Loucy (cell line): ENCODE results near the gene ZNF687.

Experiments
- H2AFZ ChIP-seq: fragments of 200-600 bp; sonication (generic); 2 replicates; pipeline ENCODE4 v1.6.0; 2016; ENCODE audit warnings: antibody characterized with exemption, mild to moderate bottlenecking, low read length, moderate library complexity
- H3F3A ChIP-seq: fragments of 200-600 bp; 2 replicates; pipeline ENCODE4 v1.6.0; 2016; ENCODE audit warnings: antibody characterized with exemption, low read depth, mild to moderate bottlenecking
- H3K27me3 ChIP-seq: fragments of 200-600 bp; sonication (generic); 2 replicates; pipeline ENCODE4 v1.6.1; 2014; ENCODE audit warnings: low read length, mild to moderate bottlenecking; ENCODE audit not compliant: insufficient read depth, poor library complexity, severe bottlenecking
- H3K36me3 ChIP-seq: fragments of 200-600 bp; sonication (generic); 2 replicates; pipeline ENCODE4 v1.6.1; 2016; ENCODE audit warnings: low read length; ENCODE audit not compliant: insufficient read depth
- H3K4me1 ChIP-seq: fragments of 200-600 bp; sonication (generic); 2 replicates; pipeline ENCODE4 v1.5.1; 2014; ENCODE audit warnings: low read length, mild to moderate bottlenecking; ENCODE audit not compliant: insufficient read depth, poor library complexity, severe bottlenecking
- H3K4me2 ChIP-seq: fragments of 200-600 bp; sonication (generic); 2 replicates; pipeline ENCODE4 v1.6.0; 2014; ENCODE audit warnings: antibody characterized with exemption, low read length, low read depth, mild to moderate bottlenecking; ENCODE audit not compliant: poor library complexity, severe bottlenecking
- H3K4me3 ChIP-seq: fragments of 200-600 bp; sonication (generic); 2 replicates; pipeline ENCODE4 v1.5.1; 2014; ENCODE audit warnings: low read length, mild to moderate bottlenecking, mixed read lengths; ENCODE audit not compliant: poor library complexity, severe bottlenecking
- H3K79me2 ChIP-seq: fragments of 200-600 bp; sonication (generic); 2 replicates; pipeline ENCODE4 v1.6.1; 2014; ENCODE audit warnings: low read length; ENCODE audit not compliant: insufficient read depth
- H3K9ac ChIP-seq: fragments of 200-600 bp; sonication (generic); 2 replicates; pipeline ENCODE4 v1.6.0; 2014; ENCODE audit warnings: mild to moderate bottlenecking, low read depth, low read length, moderate library complexity; ENCODE audit not compliant: poor library complexity, severe bottlenecking
- H3K9me2 ChIP-seq: fragments of 200-600 bp; sonication (generic); replicated peaks from 2 replicates; pipeline ENCODE4 v1.6.1; 2016; ENCODE audit warnings: low read depth, low read length, mixed read lengths
- H3K9me3 ChIP-seq: fragments of 200-600 bp; sonication (generic); 2 replicates; pipeline ENCODE4 v1.6.1; 2014; ENCODE audit warnings: mild to moderate bottlenecking, antibody characterized with exemption, low read length, low read depth; ENCODE audit not compliant: insufficient read depth
- H4K20me1 ChIP-seq: fragments of 200-600 bp; sonication (generic); 2 replicates; pipeline ENCODE4 v1.6.0; 2014; ENCODE audit warnings: antibody characterized with exemption, low read length, mild to moderate bottlenecking; ENCODE audit not compliant: insufficient read depth, poor library complexity, severe bottlenecking
- CTCF ChIP-seq: fragments of 200-600 bp; sonication (generic); conservative IDR thresholded peaks from 2 replicates; pipeline ENCODE4 v1.5.1; 2014; ENCODE audit warnings: mild to moderate bottlenecking, antibody characterized with exemption, low read length
- EZH2phosphoT487 ChIP-seq: fragments of 200-600 bp; IDR thresholded peaks from 2 replicates; pipeline ENCODE4 v1.6.1; 2018; ENCODE audit warnings: antibody characterized with exemption, mild to moderate bottlenecking, moderate library complexity, borderline replicate concordance

The ZNF687 gene

GRCh38 chr1:151238467-151238739 lies 43.7 kb upstream of the ZNF687 start:
- Histone ChIP-seq H3K4me3 (no peak overlapping the region), H2AFZ (no peak overlapping the region), H3K27me3 (no peaks in the 10 kb centered on the region), H3K79me2 (no peaks in the 10 kb centered on the region), H4K20me1 (no peaks in the 10 kb centered on the region), H3K36me3 (peaks cover 97% of the 10 kb centered on the region), H3F3A (no peaks in the 10 kb centered on the region), H3K9me2 (no peaks in the 10 kb centered on the region), H3K4me2 (no peak overlapping the region), H3K4me1 (no peaks in the 10 kb centered on the region), H3K9me3 (no peaks in the 10 kb centered on the region), H3K9ac (no peak overlapping the region)
- TF ChIP-seq EZH2phosphoT487 = no peak
- no peak for TF ChIP-seq CTCF

GRCh38 chr1:151242442-151242841 lies 39.7 kb upstream of the ZNF687 start:
- H3K9ac ChIP-seq = no peak overlapping the region
- no peaks in the 10 kb centered on the region for H3K9me2 ChIP-seq
- peaks cover 93% of the 10 kb centered on the region for H3K36me3 ChIP-seq
- no peaks in the 10 kb centered on the region for H3K27me3 ChIP-seq
- no peaks in the 10 kb centered on the region for H4K20me1 ChIP-seq
- H3K4me3 ChIP-seq = no peak overlapping the region
- H3K4me2 ChIP-seq = no peak overlapping the region
- H2AFZ ChIP-seq = no peak overlapping the region
- H3F3A ChIP-seq = no peaks in the 10 kb centered on the region
- H3K4me1 ChIP-seq = no peaks in the 10 kb centered on the region
- H3K9me3 ChIP-seq = no peaks in the 10 kb centered on the region
- no peaks in the 10 kb centered on the region for H3K79me2 ChIP-seq
- TF ChIP-seq EZH2phosphoT487 (no peak), CTCF (no peak)

GRCh38 chr1:151243683-151244216 lies 38.3 kb upstream of the ZNF687 start:
- TF ChIP-seq CTCF (no peak), EZH2phosphoT487 (no peak)
- Histone ChIP-seq H3F3A (no peaks in the 10 kb centered on the region), H3K4me3 (no peak overlapping the region), H4K20me1 (no peaks in the 10 kb centered on the region), H3K36me3 (peaks cover 93% of the 10 kb centered on the region), H3K27me3 (no peaks in the 10 kb centered on the region), H3K79me2 (no peaks in the 10 kb centered on the region), H2AFZ (no peak overlapping the region), H3K4me2 (no peak overlapping the region), H3K9me2 (no peaks in the 10 kb centered on the region), H3K9me3 (no peaks in the 10 kb centered on the region), H3K4me1 (no peaks in the 10 kb centered on the region), H3K9ac (no peak overlapping the region)
